Bone marrow (tissue), 2 donors: ENCODE data around the gene ENTHD1.
"Not testable (repeated sequence)": the region's sequence is repeated elsewhere in the genome, so short reads cannot be mapped to it uniquely, and the experiment has no call there.

ENCODE experiments used
- DNase-seq, 2 donors: peaks; one replicate each; lab custom pipeline; 2025; lab: John Stamatoyannopoulos, UW

Gene ENTHD1

DNA sequence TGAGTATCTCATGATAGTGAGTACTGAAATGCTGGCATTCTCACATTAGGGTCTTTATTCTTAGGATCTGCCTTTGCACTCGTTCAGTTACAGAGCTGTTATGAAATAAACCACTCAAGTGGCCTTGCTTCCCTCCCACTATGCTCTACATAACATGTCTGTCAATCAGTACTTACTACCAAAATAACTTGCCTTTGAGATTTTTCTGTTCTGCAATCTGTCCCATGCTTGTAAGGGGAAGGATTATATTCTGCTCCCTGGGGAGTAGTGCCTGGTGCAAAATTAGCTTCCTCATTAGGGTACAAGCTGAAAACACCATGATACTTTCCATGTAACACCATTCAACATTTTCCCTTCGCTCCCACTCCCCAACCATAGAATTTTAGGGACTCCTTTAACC, 5.4 kb upstream of the ENTHD1 start:
- peak in 1 of 2 donors; percentile 58 for DNase-seq

DNA sequence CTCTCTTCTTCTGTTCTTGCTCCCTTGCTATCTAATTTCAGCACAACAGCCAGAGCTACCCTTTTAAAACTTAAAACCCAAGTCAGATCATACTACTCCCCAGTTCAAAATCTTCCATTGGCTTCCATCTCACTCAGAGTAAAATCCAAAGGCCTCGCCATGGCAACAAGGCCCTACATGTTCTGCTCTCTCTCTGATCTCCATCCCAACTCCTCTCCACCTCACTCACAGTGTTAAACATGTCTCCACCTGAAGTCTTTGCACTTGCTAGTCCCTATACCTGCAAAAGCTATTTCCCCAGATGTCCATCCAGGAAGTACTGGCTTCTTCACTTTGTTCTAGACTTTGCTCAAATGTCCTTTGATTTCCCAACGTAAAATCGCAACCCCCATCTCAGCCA, 4.3 kb upstream of the ENTHD1 start:
- no peak for DNase-seq

DNA sequence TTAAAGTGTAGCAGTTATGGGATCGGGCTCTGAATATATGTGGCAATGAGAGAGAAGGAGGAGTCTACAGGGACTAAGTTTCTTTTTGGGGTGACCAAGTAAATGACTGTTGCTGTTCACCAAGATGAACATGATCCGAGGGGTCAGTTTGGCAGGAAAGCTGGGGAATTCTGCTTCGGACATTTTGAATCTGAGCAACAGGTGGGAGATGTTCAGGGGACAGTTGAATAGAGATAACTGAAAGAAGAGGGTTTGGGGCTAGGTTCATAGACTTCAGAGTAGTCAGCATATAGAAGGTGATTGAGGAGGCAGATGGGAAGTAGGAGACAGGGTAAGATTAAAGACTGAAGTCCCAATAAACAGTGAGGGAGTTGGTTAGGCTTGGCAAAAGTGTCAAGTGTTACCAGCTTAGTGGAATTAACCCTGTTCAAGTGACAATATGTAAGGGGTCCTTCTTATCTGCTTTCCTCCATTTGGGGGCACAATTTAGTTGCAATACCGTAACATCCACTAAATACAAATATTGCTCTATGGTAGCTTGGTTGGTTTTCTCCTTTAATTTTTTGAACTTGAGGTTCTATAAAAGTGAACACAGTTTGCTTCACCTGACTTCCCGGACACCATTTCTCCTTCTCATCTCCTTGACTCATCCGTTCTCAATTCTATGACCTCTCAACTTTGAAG, 2.9 kb upstream of the ENTHD1 start:
- no peak for DNase-seq

DNA sequence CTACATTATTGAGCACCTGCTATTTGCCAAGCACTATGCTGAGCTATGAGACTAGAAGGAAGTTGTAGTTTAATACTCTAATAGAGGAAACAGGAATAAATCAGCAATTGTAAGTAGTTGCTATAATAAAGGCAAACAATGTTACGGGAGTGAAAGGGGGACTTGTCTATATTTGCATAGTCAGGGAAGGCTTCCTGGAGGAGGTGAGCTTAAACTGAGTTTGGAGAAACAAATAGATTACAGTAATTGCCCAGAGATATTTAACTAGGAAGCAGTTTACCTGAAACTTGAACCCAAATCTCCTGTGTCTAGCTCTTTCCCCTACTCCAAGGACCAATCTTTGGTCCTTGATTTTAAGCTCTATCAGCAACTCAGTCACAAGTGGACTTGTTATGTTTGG, 2.1 kb upstream of the ENTHD1 start:
- DNase-seq, result no peak

DNA sequence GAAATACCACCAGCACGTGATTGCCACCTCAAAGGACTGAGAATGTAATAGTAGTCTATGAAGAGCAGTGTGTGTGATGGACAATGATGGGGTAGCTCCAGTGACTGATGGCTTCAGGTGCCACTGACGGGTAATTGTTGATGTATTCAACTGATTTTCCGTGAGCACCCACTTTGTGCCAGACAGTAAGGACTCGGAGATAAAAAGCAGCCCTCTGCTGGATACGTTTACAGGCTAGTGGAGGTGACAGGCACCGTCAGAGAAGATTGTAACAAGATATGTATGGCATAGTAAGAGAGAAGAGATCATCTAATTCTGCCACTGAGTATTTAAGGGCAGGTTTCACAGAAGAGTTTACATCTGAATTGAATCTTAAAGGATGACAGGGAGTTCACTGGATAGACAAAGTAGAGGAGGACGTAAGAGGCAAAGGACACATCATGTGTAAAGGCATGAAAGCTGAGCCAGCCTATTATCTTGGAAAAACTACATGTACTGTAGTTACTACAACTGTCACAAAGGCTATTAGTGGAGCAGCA, 1.1 kb upstream of the ENTHD1 start:
- DNase-seq, result no peak

DNA sequence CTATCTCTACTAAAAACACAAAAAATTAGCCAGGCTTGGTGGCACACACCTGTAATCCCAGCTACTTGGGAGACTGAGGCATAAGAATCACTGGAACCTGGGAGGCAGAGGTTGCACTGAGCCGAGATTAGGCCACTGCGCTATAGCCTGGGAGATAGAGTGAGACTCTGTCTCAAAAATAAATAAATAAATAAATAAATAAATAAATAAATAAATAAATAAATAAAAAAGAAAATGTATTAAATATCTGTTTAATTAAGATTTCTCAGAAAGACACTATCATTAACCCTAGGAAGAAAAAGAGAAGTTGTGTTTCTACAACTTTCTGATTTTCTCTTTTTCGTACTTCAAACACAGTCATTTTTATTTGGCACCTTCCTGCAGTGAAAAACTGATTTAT, 3.6 kb downstream of the ENTHD1 start:
- DNase-seq, result not testable (repeated sequence)

DNA sequence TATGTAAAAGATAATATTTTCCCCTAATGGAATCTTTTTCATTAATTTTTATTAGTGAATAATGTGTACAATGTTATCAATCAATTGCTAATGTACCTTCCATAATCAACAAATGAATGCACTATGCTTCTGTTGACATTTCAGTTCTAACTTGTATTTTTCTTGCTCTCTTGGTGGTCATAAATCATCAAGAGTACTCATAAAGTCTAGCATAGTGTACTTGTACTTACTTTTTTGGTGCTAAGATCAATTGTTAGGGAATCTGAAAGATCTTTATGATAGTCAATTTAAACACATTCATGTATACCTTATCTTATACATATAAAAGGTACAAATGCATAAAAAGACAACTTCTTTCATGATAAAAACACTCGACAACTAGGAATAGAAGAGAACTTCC, 10.5 kb downstream of the ENTHD1 start:
- no peak for DNase-seq

DNA sequence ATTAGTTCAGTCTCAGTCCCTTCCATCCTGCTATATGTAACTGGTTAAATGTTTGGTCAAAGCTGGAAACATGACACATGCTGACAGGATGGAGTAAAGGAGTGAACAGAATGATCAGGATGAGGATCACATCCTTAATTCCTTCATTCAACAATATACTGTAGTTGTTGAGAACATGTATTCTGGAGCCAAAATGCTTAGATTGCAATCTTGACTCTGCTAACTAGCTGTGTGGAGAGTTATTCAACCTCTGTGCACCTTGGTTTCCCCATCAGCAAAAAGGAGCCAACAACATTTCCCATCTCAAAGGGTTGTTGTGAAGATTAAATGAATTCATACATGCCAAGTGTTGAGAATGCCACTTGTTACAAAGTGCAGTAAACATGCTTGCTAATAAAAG, 12.8 kb downstream of the ENTHD1 start:
- no peak for DNase-seq

DNA sequence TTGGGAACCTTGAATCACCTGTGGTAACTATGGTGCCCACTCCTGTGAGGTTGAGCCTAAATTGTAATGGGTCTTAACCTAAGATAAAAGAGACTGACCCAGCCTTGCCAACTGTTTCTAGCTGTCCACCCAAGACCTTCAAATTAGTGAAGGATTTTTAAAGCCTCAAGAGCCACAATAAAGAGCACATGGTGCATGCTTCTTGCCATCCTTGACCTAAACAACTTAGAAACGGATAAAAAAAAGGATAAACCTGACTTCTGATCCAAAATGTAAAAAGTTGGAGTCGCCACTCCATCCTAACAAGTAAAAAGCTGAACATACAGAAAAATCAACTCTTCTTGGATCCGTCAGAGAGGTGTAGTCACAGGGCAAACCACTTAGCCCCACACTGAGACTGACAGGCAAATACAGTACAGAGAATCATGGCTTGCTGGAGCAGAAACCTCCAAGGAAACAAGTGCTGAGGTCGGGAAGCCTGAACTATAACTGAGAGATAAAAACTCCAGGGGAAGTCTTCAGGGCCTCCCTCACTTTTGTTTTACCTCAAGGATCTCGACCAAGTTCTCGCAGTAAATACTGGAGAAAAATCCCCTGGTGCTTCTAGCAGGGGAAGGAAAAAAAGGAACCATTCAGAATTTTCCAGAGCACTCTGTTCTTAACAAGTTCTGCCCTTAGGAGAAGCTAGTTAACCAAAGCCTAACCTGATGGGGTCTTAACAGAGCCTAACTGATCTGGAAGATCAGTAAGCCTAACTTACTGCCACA, 16.3 kb downstream of the ENTHD1 start:
- DNase-seq, result no peak

DNA sequence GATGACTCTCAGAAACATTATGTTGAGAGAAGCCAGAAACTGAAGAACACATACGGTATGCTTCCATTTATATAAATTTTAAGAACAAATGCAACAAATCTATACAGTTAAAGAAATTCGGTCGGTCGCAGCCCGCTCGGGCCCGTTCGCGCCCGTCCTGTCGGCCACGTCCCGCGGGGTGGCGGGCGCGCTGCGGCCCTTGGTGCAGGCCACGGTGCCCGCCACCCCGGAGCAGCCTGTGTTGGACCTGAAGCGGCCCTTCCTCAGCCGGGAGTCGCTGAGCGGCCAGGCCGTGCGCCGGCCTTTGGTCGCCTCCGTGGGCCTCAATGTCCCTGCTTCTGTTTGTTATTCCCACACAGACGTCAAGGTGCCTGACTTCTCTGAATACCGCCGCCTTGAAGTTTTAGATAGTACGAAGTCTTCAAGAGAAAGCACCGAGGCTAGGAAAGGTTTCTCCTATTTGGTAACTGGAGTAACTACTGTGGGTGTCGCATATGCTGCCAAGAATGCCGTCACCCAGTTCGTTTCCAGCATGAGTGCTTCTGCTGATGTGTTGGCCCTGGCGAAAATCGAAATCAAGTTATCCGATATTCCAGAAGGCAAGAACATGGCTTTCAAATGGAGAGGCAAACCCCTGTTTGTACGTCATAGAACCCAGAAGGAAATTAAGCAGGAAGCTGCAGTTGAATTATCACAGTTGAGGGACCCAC, 18.2 kb downstream of the ENTHD1 start:
- DNase-seq, result not testable (repeated sequence)

DNA sequence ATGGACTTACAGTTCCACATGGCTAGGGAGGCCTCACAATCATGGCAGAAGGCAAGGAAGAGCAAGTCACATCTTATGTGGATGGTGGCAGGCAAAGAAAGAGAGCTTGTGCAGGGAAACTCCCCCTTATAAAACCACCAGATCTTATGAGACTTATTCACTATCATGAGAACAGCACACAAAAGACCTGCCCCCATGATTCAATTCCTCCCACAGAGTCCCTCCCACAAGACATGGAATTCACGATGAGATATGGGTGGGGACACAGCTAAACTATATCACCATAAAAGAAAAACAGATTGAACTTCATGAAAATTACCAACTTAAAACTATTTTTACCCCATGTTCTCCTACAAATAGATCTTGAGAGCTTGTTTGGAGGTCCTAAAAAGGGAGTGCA, 19.6 kb downstream of the ENTHD1 start:
- DNase-seq, result no peak

DNA sequence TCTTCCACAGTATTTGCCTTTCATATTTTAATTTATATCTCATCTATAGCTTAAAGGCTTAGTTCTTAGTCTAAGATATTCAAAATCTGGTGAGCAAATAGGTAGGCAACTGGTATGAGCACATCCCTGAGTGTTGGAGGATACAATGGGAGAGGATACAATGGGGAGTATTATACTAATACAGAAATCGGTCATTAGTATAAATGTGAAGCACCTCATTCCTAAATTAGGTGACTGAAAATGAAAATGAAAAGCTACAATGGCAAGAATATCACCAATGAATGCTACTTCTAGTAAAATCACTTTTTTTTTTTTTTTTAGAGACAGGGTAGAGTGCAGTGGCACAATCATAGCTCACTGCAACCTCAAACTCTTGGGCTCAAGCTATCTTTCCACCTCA, 21.0 kb downstream of the ENTHD1 start:
- no peak for DNase-seq

DNA sequence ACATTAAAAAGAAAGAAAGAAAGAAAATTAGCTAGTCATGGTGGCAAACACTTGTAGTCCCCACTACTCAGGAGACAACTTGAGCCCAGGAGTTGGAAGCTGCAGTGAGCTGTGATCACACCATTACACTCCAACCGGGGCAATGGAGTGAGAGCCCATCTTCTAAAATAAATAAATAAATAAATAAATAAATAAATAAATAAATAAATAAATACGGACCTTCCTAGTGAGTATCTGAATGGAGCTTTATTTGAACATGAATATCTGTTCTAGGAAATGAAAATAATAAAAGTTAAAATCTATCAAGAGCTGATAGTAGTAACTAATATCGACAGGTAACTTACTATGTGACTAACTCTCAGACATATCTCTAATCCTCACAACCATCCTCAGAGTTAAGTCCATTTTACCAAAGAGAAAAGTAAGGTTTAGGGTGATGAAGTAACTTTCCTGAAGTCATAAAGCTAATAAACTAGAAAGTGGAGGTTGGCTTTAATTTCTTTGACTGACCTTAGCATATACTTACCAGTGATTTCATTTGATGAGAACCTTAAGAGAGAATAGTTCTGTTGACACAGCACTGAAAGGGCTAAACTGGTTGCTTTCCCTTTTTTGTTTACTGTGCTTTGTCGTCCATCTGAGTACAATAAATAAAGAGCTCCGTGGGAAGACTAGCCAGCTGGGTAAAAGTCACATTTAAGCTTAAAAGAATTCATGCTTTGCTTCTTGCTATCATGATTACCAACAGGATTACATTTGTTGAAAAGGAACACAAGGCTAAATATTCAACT, 22.4 kb downstream of the ENTHD1 start:
- no peak for DNase-seq

DNA sequence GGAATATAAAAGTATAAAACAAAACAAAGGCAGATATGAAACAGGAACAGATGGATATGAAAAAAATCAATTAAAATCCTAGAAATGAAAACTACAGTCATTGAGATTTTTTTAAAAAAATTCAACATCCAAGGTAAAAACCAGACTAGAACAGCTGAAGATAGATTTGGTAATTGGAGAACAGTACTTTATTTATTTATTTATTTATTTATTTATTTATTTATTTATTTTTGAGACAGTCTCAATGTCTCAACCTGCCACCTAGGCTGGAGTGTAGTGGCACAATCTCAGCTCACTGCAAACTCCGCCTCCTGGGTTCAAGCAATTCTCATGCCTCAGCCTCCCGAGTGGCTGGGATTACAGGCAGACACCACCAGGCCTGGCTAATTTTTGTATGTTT, 23.8 kb downstream of the ENTHD1 start:
- DNase-seq, result not testable (repeated sequence)

DNA sequence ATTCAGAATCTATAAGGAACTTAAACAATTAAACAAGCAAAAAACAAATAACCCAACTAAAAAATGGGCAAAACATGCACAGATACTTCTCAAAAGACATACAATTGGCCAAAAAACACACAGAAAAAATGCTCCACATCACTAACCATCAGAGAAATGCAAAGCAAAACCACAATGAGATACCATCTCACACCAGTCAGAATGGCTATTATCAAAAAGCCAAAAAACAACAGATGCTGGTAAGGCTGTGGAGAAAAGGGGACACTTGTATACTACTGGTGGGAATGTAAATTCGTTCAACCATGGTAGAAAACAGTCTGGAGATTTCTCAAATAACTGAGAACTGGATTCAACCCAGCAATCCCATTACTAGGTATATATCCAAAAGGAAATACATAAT, 24.8 kb downstream of the ENTHD1 start:
- no peak for DNase-seq

DNA sequence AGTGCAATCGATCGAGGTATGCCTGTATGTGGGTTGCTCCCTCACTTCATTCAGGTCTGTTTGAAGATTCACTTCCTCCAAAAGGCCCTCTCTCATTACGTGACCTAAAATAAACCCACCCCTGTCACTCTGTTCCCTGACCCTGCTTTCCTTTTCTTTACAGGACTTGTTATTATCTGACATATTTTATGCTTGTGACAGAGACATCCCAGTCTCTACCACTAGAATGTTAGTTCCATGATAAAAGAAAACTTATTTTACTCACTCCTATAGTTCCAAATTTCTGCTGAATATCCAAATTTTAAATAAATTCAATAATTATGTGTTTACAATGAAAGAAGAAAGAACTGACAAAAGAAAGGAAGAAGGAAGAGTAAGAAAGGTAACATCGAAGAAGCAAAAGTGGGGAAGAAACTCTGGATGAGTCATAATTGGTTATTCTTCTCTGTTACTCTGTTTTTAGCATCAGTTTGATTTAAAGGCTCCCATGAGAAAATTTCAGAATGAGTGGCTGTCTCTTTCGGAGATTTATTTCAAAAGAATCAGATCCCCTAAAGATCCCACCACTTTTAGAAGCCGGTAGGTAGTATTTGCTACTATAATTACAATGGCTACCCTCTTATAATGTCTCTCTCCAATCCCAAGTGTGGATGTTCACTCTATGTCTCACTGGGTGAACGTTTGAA, 33.5 kb downstream of the ENTHD1 start:
- DNase-seq, result no peak

DNA sequence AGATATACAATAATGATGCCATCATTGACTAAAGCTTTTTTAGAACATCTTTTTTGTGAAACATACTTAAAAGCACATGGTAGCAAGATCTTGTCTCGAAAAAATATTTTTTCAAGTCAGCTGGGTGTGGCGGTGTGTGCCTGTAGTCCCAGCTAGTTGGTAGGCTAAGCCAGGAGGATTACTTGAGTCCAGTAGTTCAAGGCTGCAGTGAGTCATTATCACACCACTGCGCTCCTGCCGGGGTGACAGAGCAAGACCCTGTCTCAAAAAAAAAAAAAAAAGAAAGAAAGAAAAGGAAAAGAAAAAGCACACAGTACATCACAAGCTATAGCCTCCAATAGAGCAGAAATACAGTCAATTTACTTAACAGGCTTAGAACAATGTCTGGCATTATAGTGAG, 37.0 kb downstream of the ENTHD1 start:
- DNase-seq, result no peak

DNA sequence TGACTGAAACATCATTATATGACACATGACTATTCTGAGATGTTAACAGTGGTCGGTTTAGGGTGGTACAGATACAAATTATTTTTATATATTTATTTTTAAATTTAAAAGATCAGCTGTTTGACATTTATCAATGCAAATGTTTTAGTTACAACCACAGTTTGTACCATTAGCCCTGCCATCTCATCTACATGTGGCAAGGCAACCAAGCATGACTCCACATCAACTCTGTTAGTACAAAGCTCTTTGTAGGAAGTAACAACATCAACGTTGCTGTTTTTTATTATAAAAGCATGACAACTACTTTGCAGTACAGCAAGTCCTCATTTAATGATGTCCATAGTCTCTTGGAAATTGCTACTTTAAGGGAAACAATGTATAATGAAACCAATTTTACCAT, 40.8 kb downstream of the ENTHD1 start:
- no peak for DNase-seq

DNA sequence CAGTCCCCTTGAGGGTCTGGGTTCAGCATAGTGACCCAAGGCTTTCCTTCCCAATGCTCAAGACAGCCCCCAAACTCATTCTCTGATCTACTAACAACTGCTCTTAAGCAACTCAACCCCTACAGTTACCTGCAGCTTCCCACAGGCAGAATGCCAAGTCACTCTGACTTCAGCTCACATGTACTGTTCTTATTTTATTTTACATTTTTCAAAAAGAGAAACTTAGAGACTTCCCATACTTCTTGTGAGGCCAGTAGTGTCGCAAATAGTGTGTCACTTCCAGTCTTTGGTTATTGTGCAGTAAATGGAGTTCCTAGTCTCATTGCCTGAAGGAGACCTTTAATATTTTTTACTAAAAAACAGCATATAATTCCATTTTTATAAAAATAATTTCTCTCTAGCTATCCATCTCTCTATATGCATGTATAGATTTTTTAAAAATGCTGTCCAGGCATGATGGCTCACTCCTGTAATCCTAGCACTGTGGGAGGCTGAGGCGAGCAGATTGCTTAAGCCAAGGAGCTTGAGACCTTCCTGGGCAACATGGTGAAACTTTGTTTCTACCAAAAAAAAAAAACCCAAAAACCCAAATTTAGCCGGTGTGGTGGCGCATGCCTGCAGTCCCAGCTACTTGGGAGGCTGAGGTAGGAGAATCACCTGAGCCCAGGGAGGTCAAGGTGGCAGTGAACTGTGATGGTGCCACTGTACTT, 41.8 kb downstream of the ENTHD1 start:
- no peak for DNase-seq

DNA sequence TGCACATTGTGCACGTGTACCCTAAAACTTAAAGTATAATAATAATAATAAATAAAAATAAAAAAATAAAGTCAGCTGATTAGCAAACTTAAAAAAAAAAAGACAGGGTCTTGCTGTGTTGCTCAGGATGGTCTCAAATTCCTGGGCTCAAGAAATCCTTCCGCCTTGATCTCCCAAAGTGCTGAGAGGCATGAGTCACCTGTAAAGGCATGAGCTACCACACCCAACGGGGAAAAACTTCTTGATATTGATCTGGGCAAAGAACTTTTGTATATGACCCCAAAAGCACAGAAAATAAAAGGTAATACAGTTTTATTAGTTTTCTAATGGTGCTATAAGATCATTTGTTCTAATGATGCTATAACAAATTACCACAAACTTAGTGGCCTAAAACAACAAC, 46.1 kb downstream of the ENTHD1 start:
- no peak for DNase-seq

DNA sequence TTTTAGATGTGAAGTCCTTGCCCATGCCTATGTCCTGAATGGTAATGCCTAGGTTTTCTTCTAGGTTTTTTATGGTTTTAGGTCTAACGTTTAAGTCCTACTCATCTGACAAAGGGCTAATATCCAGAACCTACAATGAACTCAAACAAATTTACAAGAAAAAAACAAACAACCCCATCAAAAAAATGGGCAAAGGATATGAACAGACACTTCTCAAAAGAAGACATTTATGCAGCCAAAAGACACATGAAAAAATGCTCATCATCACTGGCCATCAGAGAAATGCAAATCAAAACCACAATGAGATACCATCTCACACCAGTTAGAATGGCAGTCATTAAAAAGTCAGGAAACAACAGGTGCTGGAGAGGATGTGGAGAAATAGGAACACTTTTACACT, 47.0 kb downstream of the ENTHD1 start:
- DNase-seq, result not testable (repeated sequence)
